ENCODE measurements around the gene PRKAR2B.
"Not testable (repeated sequence)": the region's sequence is repeated elsewhere in the genome, so short reads cannot be mapped to it uniquely, and the experiment has no call there.

Gene PRKAR2B

GRCh38 chr7:107027208-107027607 lies 17.3 kb upstream of the PRKAR2B start:
- no peak for DNase-seq (ENCODE audit: low read depth, low spot score)

DNA sequence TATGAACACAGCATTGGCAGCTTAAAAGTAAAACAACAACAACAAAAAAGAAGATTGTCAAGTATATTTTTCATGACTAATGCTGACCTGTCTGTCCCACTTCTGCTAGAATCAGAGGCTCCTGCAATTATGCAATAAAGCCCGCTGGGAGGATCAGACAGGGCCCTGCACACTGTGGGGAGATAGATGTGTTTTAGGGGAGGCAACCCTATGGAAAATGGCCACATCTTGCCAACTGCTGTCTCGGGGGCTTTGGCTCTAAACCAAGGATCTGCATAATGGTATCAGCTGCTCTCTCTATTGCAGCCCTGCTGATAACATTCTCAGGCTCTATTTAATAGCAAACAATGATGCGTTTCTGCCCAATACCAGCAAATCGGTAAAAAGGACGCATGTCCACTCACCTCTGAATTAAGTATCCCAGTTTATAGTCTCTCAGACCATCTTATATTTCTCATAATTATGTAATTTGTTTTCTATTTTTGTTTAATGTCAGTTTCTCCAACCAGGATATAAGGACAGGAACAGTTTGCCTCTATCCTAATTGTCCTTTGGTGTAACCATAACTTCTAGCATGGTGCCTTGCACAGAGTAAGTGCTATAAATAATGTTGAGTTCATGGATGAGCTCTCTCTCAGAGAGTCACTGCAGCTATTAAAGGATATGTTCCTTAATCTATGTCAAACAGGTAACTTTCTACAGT lies 15.3 kb upstream of the PRKAR2B start:
- DNase-seq (ENCODE audit: low read depth, low spot score), result no peak

GRCh38 chr7:107029764-107030286 lies 14.7 kb upstream of the PRKAR2B start:
- no peak for DNase-seq (ENCODE audit: low read depth, low spot score)

GRCh38 chr7:107032050-107032449 lies 12.5 kb upstream of the PRKAR2B start:
- no peak for DNase-seq (ENCODE audit: low read depth, low spot score)

DNA sequence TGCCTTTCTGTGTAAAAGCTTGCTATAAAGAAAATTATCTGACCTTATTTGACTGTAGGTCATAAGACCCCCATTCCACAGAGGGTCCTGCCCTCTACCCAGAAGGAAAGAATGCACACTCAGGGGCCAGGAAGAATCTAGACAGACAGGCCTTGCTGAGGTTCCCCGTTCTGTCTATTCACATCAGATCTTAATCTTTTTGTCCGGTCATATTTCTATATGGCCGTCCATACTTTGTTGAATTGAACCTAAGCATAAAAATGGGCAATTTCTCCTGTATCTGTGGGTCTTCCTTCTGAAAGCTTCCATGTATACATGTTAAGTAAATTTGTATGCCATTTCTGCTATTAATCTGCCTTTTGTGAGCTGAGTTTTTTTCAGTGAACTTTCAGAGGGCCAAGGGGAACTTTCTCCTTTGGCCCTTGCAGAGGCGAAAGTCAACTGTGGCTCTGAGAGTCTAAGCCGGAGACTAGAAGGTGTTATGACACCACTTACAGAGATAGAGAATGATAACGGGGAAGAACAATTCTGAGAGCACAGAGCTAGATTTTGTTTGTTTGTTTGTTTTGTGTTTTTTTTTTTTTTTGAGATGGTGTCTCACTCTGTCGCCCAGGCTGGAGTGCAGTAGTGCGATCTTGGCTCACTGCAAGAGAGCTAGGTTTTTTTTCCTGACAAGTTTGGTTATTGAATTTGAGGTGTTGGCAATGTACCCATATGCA lies 11.6 kb upstream of the PRKAR2B start:
- no peak for DNase-seq (ENCODE audit: low read depth, low spot score)

- no peak for DNase-seq (ENCODE audit: low read depth, low spot score)
Observed at GRCh38 chr7:107034553-107034952, 10.0 kb upstream of the PRKAR2B start.

- DNase-seq (ENCODE audit: low read depth, low spot score), result no peak
Observed at GRCh38 chr7:107035446-107035845, 9.1 kb upstream of the PRKAR2B start.

DNA sequence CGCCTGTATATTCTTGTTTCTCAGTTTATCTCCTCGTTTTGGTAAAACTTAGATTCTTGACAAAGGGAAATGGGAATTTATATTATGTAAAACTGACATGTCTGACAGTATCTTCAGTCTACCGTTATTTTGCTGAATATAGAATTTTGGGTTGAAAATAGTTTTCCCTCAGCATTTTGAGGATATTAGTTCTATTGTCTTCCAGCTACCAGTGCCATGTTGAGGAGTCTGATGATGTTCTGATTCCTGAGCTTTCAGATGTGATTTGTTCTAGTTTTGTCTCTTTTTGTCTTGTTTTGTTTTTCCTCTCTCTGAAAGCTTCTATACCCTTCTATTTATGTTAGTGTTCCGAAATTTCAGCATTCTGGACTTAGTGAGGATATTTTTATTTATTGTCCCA lies 8.0 kb upstream of the PRKAR2B start:
- DNase-seq (ENCODE audit: low read depth, low spot score), result no peak

GRCh38 chr7:107037717-107038603 lies 6.5 kb upstream of the PRKAR2B start:
- no peak for DNase-seq (ENCODE audit: low read depth, low spot score)

- DNase-seq (ENCODE audit: low read depth, low spot score), result no peak
Observed at GRCh38 chr7:107039199-107039900, 5.2 kb upstream of the PRKAR2B start.

- no peak for DNase-seq (ENCODE audit: low read depth, low spot score)
Observed at GRCh38 chr7:107041097-107041496, 3.4 kb upstream of the PRKAR2B start.

DNA sequence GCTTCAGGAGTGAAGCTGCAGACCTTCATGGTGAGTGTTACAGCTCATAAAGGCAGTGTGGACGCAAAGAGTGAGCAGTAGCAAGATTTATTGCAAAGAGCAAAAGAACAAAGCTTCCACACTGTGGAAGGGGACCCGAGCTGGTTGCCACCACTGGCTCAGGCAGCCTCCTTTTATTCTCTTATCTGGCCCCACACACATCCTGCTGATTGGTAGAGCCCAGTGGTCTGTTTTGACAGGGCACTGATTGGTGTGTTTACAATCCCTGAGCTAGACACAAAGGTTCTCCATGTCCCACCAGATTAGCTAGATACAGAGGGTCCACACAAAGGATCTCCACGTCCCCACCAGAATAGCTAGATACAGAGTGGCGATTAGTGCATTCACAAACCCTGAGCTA lies 2.7 kb upstream of the PRKAR2B start:
- not testable (repeated sequence) for DNase-seq (ENCODE audit: low read depth, low spot score)

DNA sequence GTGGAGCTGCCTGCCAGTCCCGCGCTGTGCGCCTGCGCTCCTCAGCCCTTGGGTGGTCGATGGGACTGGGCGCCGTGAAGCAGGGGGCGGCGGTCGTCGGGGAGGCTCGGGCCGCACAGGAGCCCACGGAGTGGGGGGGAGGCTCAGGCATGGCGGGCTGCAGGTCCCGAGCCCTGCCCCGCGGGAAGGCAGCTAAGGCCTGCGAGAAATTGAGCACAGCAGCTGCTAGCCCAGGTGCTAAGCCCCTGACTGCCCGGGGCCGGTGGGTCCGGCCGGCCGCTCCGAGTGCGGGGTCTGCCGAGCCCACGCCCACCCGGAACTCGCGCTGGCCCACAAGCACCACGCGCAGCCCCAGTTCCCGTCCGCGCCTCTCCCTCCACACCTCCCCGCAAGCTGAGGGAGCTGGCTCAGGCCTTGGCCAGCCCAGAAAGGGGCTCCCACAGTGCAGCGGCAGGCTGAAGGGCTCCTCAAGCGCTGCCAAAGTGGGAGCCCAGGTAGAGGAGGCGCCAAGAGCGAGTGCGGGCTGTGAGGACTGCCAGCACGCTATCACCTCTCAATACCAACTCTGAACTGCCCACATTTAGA lies 2.1 kb upstream of the PRKAR2B start:
- DNase-seq (ENCODE audit: low read depth, low spot score), result not testable (repeated sequence)

DNA sequence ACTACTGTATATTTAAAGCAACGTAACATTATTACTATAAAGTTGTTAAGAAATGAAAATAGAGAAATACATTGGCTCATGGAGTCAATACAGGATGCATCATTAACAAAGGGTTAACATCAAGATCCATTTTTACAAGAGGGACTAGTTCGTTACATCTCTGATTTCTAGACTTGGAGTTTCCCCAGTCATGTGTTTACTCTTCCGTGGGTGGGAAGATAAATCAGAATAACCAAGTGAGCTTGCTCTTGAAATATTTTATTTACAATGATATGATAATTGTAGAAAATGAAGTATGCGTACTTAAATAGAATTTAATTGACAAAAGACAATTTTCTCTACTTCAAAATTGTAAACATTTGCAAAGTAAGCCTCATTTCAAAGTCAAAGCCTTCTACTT lies 1.0 kb upstream of the PRKAR2B start:
- DNase-seq (ENCODE audit: low read depth, low spot score), result no peak

DNA sequence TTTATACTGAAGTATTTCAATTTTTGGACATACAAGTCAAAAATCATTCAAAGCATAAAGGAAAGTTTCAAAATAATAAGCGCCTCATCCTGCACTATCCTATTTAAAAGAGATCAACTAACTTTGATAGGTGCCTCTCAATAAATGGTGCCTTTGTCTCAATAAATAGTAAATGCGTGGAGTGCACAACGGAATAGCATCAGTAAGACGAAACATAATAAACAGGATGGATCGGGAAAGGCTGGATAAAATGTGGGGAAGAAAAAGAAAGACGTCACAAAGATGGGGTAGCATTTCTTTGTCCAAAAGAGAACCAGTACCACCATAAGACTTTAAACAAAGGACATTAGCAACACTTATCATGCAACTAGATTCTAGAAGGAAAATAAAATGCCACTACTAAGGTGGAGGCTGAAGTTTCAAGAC lies 571 bp upstream of the PRKAR2B start:
- no peak for DNase-seq (ENCODE audit: low read depth, low spot score)

GRCh38 chr7:107045195-107045960 lies 873 bp downstream of the PRKAR2B start:
- DNase-seq (ENCODE audit: low read depth, low spot score), result no peak

DNA sequence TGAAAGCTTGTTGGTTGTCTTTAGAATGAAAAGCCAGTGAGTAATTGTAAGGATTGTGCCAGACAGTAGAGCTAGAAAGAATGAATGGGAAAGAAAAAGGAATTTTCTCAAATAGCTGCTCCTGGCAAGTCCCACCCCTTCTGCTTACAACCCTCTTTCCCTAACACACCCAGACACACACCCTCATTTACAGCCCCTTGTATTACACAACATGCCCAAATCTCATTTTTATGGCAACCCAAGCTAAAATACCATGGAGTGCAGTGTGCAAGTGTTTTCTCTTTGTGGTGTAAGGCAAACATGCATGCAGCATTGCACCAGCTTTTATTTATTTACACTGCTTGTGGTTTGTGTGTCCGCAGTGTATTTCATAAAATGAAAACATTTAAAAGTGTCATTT lies 1.5 kb downstream of the PRKAR2B start:
- no peak for DNase-seq (ENCODE audit: low read depth, low spot score)

GRCh38 chr7:107046491-107047259 lies 2.2 kb downstream of the PRKAR2B start:
- no peak for DNase-seq (ENCODE audit: low read depth, low spot score)

Measured in activated naive CD8-positive, alpha-beta T cell treated with anti-CD3 and anti-CD28 coated beads, Interleukin-2, amount 50 U/mL, for 16 hours (primary cell).